ENCODE measurements around the gene GRK1.
A peak's percentile ranks its signal among the peaks of the same experiment; 100 is the strongest.

Gene GRK1

DNA sequence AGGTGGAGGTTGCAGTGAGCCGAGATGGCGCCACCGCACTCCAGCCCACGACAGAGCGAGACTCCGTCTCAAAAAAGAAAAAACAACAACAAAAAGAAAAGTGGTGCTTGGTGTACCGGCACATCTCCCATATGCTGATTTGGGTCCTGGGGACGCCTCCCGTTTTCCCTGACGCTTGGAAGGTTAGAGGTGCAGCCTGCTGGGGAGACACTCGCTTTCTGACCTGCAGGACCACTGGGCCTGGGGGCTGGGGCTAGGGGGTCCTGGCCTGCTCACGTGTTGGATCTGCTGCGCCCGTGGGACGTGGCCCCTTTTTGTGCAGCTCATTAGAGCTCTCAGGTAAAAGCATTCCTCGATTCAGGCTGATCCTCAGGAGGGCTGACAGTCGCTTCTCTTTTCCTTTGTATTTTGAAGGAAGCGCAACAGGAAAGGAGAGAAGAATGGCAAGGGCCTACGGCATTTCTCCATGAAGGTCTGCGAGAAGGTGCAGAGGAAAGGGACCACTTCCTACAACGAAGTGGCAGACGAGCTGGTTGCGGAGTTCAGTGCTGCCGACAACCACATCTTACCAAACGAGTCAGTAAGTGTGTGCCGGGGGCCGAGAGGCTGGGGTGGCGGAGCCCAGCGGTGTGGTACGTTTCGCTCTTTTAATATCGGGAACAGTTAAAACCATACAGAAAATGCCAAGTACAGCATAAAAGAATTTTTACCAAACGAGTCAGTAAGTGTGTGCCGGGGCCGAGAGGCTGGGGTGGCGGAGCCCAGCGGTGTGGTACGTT, 34.1 kb upstream of the GRK1 start:
- DNase-seq, result no peak

DNA sequence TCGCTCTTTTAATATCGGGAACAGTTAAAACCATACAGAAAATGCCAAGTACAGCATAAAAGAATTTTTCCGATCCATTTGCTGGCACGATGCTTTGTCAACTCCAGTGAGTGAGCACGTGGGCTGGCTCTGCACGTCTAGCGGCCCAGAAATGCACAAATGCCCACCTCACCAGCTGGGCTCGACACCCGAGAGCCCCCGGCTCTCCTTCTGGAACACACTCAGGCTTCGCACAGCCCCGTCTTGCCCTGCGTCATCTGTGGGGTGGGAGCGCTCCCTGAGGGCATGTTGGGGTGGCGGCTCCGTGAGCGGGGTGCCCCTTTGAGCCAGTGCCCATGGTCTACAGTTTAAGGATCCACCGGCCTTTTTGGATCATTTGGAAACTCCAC, 33.5 kb upstream of the GRK1 start:
- no peak for DNase-seq

DNA sequence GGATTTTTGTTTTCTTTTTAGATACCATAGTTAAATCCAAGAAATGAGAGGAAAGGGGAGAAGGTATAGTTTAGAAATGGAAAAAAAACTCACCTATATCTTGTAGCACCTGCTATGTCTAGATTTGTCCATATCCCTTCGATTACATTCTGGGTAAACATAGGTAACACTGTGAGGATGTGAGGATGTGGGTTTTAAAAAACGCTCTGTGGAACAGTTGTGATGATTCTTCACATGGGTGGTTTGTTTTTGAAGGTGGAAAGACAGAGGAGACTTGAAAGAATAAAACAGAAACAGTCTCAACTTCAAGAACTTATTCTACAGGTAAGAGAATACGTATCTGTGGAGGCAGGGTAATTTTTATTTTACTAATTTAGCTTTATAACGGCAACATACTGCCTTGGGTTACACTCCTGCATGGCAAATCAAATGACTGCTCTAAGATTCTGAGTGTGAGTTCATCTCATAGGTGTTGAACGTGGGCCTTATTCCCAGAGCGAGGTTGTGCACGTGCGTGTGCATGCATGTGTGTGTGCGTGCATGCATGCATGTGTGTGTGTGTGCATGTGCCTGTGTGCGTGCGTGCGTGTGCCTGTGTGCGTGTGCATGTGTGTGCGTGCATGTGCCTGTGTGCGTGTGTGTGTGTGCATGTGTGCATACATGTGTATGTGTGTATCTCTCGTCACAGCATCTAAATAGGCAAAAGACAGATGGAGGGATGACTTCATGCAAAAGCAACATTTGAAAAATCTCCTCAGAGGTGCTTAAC, 32.6 kb upstream of the GRK1 start:
- no peak for DNase-seq

DNA sequence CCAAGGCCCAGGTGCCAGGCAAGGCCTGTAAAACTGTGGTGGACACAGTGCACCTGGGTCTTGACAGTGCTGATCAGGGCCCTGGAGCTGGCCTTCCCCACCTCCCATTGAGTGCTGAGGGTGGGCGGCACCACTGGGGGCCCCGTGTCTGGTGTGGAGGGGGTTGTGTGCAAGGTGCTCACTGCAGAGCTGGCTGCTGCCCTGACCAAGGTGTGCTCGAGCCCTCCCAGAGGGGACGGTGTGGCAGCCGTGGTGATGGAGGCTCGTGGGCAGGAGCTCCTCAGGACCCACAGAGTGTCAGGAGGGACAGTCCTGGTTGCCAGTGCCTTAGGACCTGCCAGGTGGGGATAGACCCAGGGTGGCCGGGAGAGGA, 32.0 kb upstream of the GRK1 start:
- no peak for DNase-seq

DNA sequence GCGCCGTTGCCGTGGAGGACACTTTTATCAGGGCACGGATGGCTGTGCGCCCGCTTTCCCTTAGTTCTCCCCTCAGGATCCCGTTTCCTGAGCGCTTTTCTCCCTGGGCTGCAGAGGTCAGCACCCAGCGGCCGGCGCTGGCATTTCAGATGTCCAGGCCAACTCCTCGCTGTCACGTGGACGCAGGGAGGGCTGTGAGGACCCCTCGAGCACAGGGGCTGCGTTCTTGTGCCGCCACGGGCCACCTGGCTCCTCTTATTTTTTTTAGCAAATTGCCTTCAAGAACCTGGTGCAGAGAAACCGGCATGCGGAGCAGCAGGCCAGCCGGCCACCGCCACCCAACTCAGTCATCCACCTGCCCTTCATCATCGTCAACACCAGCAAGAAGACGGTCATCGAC, 31.3 kb upstream of the GRK1 start:
- DNase-seq, result no peak

DNA sequence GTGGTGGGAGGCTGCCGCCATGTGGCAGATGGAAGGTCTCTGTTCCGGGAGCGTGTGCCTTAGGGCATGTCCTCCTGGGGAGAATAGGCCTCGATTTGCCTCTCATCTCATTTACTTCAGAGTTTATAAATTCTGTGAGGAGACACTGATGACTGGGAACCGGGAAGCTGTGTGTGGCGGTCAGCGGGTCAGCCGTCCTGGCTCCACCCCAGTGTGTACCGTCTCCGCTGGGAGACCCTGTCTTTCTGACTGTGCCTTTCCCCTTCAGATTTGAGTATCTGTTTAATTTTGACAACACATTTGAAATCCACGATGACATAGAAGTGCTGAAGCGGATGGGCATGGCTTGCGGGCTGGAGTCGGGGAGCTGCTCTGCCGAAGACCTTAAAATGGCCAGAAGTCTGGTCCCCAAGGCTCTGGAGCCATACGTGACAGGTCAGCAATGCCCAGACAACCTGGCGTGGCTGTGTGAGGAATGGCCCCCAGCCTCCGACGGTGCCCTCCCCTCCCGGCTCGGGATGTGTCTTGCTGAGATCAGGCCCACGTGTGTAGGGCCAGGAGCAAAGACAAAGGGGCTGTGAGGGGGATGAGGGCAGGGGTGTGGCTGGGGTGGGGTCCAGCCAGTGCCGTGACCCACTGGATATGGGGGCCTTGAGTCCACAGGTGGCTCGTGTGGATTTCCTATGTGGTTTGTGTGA, 30.6 kb upstream of the GRK1 start:
- peak; percentile 10 for DNase-seq

DNA sequence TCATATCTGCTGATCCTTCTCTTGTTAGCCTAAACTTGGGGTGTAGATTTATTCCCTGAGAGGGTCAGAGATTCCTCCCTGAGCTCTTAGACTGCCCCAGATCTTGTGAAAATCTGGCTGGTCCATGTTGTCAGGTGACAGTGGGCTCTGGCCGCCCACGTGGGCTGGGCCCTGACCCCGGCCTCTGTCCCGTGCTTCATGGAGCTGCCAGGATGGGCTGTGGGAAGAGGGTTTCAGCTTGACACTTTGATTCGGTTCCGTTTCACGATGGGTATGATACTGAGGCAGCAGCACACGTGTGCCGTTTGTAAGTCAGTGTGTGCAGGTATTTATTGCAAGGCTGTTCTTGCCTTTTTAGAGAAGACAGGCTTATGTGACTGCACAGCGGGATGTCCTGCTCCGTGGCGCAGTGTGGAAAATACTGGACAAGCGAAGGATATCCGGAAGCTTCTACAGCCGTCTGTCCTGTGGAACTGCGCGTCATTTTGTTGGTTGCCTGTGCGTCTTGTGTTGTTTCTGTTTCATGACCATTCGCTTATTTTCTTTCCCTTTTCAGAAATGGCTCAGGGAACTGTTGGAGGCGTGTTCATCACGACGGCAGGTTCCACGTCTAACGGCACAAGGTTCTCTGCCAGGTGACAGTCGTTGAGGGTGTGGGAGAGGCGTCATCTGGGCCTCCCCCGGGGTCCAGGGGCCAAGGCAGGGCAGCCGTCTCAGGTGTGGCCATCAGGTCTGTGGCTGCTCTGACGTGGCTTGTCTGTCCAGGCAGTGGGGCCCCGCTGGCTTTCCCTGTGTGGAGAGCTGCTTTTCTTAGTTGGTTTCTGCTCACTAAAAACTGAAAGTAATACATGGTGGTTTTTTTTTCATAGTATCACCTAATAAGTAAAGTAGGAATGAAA, 29.5 kb upstream of the GRK1 start:
- peak; percentile 6 for DNase-seq

DNA sequence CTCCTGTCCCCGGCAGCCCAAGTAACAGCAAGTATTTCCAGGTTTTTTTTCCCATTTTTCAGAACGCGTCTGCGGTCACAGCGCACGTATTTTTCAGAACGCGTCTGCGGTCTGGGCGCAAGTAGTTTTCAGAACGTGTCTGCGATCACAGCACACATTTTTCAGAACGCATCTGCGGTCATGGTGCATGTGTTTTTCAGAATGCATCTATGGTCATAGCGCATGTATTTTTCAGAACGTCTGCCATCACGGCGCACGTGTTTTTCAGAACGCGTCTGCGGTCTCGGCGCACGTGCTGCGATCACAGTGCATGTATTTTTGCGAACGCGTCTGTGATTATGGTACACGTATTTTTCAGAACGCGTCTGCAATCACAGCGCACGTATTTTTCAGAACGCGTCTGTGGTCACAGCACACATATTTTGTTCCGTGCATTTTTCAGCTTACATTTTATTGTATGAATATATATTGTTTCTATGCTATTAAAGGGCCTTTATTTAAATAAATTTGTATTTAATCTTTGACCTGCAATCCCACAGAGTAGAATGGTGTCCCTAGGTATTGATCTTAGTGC, 28.8 kb upstream of the GRK1 start:
- no peak for DNase-seq

DNA sequence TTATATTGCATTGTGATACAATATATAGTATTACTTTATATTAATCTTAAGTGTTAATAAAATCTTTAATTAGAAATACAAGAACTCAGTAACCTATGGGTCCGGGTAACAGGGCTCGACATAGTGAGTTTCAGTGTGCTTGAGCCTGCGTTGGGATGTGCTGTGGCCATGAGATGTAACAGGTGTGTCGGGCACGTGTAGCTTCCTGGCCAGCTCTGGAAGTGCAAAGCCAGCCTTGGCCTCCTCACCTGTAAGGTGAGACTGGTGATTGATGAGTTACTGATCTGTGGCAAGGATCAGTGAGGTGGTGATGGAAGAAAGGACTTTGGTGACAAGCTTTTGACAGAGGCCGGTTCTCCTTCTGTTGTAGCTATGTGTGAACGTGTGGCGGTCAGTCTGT, 28.2 kb upstream of the GRK1 start:
- peak; percentile 11 for DNase-seq

DNA sequence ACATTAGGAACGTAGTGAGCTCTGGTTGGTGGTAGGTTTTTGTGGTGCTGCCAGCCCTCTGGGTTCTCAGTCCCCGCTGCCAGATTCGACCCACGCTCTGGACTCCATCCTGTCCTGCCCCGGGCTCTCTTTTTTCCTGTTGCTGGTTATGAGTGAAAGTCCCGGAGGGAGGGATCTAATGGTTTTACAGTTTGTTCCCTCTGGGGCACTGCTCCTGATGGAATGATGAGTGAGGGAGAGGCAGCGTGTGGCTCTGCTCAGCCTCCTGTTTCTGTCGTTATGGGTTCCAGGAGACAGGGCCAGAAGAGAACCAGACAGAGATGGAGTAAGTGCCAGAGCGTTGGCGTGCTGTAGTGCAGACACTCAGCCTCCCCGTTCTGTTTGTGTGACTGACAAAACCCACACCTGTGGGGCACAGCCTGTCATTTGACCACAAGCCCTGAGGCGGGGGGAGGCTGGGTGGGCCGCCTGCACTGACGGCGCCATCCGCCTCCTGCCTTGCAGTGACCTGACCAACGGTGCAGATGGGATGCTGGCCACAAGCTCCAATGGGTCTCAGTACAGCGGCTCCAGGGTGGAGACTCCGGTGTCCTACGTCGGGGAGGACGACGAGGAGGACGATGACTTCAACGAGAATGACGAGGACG, 27.3 kb upstream of the GRK1 start:
- peak; percentile 12 for DNase-seq

DNA sequence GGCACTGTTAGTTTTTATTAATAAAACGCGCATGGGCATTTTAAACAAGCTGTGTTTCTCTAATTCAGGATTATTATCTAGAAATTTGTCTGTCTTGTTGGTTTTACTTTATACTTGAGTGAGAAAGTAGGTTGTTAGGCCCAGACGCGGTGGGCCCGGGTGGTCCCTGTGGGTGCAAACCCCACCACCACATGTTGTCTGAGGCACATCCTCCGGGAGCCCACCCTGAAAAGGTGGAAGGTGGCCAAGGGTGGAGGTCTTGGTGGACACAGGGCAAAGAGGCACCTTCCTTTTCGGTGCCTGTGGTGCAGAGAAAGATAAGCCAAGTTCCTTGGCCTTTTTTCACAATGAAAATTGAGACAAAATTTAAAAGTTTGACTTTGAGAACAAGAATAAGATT, 25.6 kb upstream of the GRK1 start:
- peak; percentile 3 for DNase-seq

DNA sequence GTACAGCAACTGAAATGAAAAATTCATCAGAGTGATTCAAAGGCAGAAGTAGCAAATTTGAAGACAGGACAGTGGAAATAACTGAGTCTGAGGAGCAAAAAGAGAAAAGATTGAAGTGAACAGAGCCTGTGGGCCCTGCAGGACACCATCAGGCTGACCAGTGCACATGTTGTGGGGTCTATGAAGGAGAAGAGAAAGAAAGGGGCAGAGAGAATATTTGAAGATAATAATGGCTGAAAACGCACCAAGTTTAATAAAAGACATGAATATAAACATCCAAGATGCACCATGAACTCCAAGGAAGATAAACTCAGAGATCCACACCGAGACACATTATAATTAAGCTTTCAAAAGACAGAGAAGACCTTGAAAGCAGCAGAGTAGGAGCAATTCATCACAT, 24.5 kb upstream of the GRK1 start:
- DNase-seq, result no peak

DNA sequence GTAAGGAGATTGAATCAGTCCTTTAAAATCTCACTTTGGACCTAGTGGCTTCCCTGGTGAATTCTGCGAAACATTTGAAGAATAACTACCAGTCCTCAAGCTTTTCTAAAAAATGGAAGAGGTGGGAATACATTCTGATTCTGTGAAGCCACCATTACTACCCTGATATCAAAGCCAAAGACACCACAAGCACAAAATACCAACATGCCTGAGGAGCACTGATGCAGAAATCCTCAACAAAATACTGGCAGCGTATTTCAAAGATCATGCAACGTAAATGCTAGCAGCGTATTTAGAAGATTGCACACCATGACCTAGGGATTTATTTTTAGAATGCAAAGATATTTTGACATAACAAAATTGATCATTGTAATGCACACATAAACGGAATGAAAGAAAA, 23.4 kb upstream of the GRK1 start:
- no peak for DNase-seq

DNA sequence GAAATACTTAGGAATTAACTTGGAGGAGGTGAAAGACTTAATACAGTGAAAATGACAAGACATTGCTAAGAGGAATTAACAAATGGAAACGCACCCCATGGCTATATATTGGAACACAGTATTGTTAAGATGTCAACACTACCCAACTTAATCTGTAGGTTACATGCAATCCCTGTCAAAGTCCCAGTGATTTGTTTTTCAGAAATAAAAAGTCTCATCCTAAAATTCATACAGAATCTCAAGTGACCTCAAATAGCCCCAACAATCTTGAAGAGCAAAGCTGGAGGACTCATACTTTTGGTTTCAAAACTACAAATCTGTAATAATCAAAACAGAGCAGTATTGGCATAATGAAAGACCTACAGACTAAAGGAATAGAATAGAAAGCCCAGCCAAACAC, 22.2 kb upstream of the GRK1 start:
- no peak for DNase-seq

DNA sequence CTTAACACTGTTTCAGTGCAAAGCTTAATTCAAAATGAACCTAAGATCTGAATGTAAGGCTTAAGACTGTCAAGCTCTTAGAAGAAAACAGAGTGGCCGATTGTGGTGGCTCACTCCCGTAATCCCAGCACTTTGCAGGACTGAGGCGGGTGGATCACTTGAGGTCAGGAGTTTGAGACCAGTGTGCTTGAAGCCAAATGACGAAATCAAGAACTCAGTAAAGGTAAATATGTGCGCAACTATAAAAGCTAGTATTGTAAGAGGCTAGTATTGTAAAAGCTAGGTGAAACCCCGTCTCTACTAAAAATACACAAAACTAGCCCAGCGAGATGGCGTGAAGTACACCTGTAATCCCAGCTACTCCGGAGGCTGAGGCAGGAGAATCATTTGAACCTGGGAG, 21.7 kb upstream of the GRK1 start:
- DNase-seq, result no peak

DNA sequence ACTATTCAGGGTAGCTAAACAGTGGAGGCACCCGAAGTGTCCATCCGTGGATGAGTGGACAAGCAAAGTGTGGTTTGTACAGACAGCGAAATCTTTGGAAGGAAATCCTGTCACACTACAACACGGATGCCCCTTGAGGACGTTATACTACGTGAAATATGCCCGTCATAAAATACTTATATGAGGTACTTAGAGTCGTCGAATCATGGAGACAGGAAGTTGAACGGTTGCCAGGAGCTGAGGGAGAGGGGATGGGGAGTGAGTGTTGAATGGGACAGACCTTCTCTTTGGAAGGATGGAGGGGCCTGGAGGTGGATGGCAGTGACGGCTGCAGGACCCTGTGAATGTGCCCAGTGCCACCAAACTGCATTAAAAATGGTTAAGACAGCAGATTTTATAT, 20.6 kb upstream of the GRK1 start:
- DNase-seq, result no peak

DNA sequence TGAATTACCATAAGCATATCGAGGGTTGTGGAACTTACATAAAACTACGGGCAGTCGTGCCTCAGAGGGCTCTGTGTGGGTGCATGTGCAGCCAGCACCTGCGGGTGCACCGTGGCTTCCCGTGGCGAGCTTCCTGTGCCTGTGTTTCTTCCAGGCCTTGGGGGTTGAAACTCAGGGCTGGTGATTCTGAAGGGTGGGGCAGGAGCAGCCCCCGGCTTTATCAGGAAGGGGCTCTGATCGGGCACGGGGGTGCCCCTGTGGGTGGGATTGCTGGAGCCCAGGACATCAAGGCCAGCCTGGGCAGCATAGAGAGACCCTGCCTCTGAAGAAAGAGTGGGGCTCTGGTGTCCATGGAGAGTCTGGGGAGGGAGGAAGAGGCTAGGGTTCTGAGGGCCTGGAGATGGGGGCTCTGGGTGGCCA, 20.1 kb upstream of the GRK1 start:
- DNase-seq, result peak; percentile 19

DNA sequence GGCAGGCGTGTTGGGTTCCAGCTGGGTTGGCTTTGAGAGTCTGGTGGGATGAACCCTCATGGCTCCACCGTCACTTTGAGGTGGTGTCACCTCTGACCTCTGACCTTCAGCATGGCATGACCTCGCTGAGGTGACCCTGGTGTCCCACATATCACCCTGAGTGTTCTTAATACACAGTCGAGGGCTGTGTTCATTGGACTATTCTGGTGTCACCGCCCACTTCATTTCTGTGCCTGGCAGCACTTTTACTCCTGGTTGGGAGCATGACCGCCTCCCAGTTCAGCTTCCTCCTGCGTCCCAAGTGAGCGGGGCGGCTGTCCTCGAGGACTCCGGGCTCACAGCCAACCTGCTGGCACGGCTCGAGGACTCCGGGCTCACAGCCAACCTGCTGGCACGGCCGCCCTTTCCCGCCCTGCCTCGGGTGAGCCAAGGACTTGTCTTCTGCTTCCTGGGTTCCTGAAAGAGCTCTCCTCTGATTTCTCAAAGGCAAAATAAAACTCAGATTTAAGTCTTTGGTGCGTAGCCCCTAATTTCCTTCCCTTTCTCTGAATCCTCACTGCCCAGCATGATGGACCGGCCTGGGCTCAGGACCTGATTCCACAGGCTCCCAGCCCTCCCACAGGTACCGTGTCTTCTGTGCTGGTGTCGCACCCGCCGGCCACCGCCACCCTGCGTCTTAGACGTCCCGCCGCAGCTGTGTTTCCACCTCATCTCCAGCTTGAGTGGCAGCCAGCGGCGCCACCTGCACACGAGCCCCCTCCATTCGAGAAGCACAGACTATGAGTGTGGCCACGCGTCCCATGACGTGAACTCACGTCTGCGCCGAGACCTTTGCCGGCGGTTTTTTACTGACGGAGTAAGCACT, 19.4 kb upstream of the GRK1 start:
- peak; percentile 12 for DNase-seq

DNA sequence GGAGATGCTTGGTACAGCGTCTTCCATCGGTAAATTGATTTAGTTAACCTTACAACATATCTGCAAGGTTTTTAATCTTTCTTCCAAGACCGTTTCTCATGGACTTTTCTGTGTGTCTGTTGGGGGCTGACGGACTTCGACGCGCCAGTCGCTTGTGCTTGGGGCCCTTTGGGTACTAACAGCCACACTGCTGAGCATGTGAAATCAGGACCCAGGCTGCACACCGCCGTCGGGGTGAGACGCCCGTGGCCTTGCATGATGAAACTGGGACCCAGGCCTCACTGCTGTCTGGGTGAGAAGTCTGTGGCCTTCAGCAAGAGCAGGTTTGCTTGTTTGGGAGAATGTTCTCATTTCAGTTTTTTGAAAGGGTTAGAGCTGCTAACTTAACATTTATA, 18.8 kb upstream of the GRK1 start:
- DNase-seq, result peak; percentile 8

DNA sequence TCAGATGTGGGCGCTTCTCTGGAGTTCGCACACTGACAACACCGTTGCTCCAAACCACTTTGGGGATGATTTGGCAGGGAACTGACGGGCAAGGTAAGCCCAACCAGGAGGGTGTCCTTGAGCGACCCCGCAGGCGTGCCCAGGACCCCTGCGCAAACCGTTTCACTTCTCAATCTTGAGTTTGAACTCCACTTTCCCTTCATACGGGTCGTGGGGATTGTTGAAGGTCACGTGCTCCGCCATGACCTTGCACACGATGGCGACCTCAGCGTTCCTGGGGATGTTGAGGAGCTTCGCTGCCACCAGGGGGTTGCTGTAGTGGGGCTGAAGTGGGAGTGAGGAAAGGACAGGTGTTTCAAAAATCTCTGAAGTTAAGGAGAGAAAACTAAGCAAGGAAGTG, 17.8 kb upstream of the GRK1 start:
- DNase-seq, result peak; percentile 5

DNA sequence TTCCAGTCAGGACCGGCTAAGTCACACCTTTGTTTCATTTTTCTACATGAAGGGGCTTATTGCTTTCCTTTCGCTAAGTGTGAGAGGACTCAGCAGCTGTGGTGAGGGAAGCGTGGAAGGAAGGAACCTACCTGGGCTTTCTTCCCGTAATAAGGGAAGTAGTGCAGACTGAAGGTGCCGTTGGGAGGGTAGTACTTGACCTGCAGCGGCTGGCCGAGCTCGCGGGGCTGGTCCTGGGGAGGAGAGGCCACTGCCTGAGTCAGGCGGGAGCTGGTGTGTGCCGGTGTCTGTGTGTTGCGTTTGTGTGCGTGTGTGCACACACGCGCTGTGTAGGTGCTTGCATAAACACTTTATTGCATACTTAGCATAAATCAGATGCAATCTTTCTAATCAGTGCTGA, 16.7 kb upstream of the GRK1 start:
- peak; percentile 2 for DNase-seq
